ENCODE data around the gene ZNF454.

Gene ZNF454

DNA sequence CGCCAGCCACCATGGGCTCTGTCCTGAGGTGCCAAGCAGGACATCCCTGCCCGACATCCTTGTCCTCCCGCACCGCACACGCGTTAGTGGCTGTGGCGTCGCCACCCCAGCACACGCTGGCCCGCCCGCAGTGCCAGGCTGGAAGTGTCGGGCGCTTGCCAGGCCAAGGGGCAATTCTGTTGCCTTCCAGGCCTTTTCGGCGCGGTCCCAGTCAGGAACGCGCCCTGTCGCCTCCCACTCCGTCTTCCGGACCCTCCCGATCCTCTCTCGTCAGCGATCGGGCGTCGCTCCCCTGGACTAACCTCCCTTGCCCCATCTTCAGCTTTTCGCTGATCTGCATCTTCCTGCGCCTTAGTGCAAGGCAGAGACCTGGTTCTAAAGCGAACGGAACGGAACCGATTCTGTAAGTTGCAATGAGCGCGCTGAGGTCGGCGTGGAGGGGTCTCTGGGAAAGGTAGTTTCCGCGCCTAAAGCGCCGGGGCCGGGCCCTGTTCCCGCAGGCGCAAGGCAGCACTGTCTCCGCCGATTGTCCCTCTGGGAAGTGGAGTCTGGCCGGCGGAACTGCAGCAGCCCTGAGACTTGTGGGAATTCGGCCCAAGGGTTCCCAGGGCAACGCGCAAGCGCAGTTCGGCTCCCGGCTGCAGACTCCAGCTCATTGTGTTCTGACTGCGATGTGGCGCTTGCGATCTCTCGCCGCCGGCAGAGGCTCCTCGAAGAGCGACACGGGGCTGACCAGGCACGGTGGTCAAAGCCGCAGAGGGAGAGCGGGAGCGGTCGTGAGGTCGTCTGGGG is at the start of gene ZNF454:
TSS of gene ZNF454 (plus strand) at position 630 of the 792 bp plus-strand sequence. CDS start 1,594 bp downstream, outside the sequence.
- no peak for ATAC-seq
- H3K4me1 Mint-ChIP-seq = no peaks in the 10 kb centered on the region
- no peak within 1 kb of the TSS for H3K27ac Mint-ChIP-seq
- peaks cover 51% of the 10 kb centered on the region for H3K9me3 Mint-ChIP-seq
- H3K27me3 Mint-ChIP-seq = peaks cover 22% of the 10 kb centered on the region
- peaks cover 28% of the 10 kb centered on the region for H3K36me3 Mint-ChIP-seq
- no peak within 1 kb of the TSS for H3K4me3 Mint-ChIP-seq

DNA sequence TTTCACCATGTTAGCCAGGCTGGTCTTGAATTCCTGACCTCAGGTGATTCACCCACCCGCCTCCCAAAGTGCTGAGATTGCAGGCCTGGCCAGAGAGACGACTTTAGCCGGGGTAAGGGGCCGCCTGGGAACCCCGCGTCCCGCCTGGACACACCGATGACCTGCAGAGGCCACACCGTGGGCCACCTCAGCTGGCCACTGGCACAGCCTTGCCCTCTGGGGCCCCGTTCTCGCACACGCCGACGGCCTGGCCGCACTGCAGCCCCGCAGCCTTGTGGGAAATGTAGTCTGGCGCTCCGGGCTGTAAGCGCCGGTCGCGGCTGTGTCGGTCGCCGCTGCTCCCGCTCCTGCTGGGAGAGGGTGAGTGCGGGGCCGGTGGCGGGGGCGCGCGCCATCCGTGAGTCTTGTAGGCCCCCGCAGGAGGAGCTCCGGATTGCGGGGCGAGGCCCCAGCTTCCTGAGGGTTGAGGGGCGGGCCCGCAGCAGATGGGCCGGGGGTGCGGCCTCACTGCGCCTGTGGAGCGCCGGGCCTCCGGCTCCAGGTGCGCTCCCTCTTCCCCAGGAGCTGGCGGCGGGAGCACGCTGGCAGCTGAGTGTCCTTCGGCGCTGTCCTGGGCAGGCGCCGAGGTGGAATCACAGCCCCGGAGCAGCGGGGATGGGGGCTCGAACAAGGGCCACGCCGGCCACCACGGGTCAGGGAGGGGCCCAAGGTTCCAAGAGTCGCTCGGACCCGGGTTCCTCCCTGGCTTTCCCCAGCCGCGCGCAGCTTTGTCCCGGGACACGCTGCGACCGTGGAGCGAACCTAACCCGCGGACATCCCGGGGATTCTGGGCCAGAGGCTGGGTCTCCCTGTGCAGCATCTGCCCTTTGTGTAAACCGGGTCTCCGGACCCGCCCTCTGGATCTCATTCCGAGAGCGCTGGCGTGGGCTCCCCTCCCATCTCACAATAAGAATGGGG is 45.1 kb upstream of the ZNF454 start, which contains the start of gene ZFP2:
TSS of gene ZFP2 (plus strand) at position 299 of the 957 bp plus-strand sequence. CDS start 35,401 bp downstream, outside the sequence.
- ATAC-seq = peak; percentile 89
- peaks cover 29% of the 10 kb centered on the region for H3K36me3 Mint-ChIP-seq
- peaks cover 6% of the 10 kb centered on the region for H3K4me1 Mint-ChIP-seq
- no peaks in the 10 kb centered on the region for H3K27me3 Mint-ChIP-seq
- H3K9me3 Mint-ChIP-seq = peaks cover 2% of the 10 kb centered on the region
- H3K4me3 Mint-ChIP-seq = peak within 1 kb of the TSS; percentile 84
- H3K27ac Mint-ChIP-seq = peak within 1 kb of the TSS; percentile 71

DNA sequence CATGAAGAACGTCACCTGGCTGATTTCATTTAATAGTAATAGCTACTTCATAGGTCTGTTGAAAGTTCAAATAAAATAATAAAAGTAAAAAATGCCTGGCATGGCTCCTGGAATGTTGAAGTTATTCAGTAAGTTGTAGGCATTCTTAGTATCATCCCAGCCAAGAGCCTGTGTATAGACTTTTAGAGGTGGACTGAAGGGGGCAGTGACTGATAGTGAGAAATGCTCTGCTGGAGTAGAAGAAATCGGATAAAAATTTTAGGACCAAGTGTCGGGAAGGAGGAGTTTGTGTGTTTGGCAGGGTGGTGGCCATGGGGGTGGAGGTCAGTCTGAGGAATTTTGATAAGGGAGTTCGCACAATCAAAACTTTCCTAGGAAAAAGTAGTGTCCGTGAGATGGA is 41.7 kb upstream of the ZNF454 start:
- H3K27me3 Mint-ChIP-seq = no peaks in the 10 kb centered on the region
- peaks cover 13% of the 10 kb centered on the region for H3K9me3 Mint-ChIP-seq
- ATAC-seq = no peak
- peaks cover 12% of the 10 kb centered on the region for H3K4me1 Mint-ChIP-seq
- no peak overlapping the region for H3K27ac Mint-ChIP-seq
- no peak overlapping the region for H3K4me3 Mint-ChIP-seq
- H3K36me3 Mint-ChIP-seq = peaks cover 42% of the 10 kb centered on the region

DNA sequence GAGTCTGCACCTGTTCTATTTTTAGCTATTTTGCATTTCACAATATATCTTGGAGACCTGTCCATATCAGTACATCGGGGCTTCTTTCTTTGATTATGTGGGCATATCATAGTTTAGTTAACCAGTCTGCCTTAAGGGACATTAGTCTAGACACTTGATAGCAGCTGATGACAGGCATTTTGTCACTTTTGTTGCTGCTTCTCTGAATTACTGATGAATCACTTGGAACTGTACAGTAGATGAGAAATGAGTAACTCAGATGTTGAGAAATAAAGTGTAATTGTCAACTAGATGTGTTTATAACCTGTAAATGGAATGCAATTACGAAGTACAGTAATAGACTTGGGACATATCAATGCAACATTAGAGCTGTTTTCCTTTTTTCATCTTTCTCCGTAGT is 38.1 kb upstream of the ZNF454 start:
- no peaks in the 10 kb centered on the region for H3K27me3 Mint-ChIP-seq
- peaks cover 52% of the 10 kb centered on the region for H3K36me3 Mint-ChIP-seq
- peaks cover 7% of the 10 kb centered on the region for H3K4me1 Mint-ChIP-seq
- no peak overlapping the region for H3K27ac Mint-ChIP-seq
- H3K4me3 Mint-ChIP-seq = no peak overlapping the region
- H3K9me3 Mint-ChIP-seq = peaks cover 15% of the 10 kb centered on the region
- ATAC-seq = no peak

DNA sequence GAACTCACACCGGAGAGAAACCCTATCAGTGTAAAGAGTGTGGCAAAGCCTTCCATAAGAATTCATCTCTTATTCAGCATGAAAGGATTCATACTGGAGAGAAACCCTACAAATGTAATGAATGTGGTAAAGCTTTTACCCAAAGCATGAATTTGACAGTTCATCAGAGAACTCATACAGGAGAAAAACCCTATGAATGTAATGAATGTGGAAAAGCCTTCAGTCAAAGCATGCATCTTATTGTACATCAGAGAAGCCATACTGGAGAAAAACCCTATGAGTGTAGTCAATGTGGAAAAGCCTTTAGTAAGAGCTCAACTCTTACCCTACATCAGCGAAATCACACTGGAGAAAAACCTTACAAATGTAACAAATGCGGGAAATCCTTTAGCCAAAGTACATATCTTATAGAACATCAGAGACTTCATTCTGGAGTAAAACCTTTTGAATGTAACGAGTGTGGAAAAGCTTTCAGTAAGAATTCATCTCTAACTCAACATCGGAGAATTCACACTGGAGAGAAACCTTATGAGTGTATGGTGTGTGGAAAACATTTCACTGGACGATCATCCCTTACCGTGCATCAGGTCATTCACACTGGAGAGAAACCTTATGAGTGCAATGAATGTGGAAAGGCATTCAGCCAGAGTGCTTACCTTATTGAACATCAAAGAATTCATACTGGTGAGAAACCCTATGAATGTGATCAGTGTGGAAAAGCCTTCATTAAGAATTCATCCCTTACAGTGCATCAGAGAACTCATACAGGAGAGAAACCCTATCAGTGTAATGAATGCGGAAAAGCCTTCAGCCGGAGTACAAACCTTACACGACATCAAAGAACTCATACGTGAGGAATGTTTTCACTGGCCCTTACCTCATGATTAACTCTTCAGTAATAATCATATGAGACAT is 8.9 kb upstream of the ZNF454 start:
- Mint-ChIP-seq H3K27me3 (no peaks in the 10 kb centered on the region), H3K27ac (no peak overlapping the region), H3K36me3 (peaks cover 77% of the 10 kb centered on the region), H3K4me3 (no peak overlapping the region), H3K4me1 (no peaks in the 10 kb centered on the region), H3K9me3 (peaks cover 52% of the 10 kb centered on the region)
- ATAC-seq = no peak

DNA sequence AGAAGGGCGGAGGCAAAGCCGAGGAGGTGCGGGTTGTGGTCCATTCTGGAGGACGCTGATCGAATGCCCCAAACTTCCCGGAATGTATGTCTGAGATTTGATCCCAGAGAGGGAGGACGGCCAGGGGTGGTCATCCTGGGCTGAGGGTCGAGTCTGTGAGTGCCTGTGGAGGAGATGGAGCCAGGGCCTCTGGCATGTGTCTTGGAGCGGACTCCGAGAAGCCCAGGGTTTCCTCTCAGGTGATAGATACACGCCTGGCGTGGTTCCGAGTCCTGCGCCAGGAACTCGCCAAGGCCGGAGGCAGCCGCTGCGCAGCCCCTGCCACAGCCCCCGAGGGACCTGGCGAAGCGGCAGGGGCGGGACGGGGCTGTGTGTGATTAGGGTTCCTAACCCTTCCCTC is 363 bp downstream of the ZNF454 start:
- ATAC-seq = no peak
- H3K4me3 Mint-ChIP-seq = no peak overlapping the region
- H3K36me3 Mint-ChIP-seq = peaks cover 22% of the 10 kb centered on the region
- peaks cover 47% of the 10 kb centered on the region for H3K9me3 Mint-ChIP-seq
- no peaks in the 10 kb centered on the region for H3K4me1 Mint-ChIP-seq
- peaks cover 22% of the 10 kb centered on the region for H3K27me3 Mint-ChIP-seq
- H3K27ac Mint-ChIP-seq = no peak overlapping the region

DNA sequence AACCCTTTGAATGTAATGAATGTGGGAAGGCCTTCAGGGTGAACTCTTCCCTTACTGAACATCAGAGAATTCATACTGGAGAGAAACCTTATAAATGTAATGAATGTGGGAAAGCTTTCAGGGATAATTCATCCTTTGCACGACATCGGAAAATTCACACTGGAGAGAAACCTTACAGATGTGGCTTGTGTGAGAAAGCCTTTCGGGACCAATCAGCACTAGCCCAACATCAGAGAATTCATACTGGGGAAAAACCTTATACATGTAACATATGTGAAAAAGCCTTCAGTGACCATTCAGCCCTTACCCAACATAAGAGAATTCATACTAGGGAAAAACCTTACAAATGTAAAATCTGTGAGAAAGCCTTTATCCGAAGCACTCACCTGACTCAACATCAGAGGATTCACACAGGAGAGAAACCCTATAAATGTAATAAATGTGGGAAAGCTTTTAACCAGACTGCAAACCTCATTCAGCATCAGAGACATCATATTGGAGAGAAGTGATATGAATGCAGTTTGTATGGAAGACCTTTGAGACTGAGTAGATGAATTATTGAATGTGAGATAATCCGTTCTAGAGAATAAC is 24.6 kb downstream of the ZNF454 start:
- H3K9me3 Mint-ChIP-seq = peaks cover 56% of the 10 kb centered on the region
- H3K4me1 Mint-ChIP-seq = no peaks in the 10 kb centered on the region
- H3K36me3 Mint-ChIP-seq = peaks cover 23% of the 10 kb centered on the region
- no peak overlapping the region for H3K27ac Mint-ChIP-seq
- H3K4me3 Mint-ChIP-seq = no peak overlapping the region
- no peak for ATAC-seq
- H3K27me3 Mint-ChIP-seq = peaks cover under 1% of the 10 kb centered on the region

DNA sequence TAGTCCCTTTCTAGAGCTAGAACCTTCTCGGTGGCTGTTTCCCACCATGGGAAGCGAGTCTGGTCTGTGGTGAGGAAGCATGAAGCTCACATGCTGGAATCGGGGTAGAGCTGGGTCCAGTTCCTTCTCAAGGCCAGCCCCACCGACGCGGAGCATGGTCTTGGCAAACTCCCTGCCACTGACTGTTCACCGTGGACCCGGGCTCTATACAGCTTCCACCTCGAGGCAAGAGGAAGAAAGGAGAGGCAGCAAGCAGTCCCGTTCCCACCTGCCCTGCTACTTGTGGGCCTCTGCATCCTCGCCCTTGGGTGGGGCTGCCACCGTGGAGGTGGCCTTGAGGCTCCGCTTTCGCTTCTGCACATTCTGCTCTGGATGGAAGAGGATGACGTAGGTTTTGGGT is 40.4 kb downstream of the ZNF454 start:
- no peaks in the 10 kb centered on the region for H3K4me1 Mint-ChIP-seq

DNA sequence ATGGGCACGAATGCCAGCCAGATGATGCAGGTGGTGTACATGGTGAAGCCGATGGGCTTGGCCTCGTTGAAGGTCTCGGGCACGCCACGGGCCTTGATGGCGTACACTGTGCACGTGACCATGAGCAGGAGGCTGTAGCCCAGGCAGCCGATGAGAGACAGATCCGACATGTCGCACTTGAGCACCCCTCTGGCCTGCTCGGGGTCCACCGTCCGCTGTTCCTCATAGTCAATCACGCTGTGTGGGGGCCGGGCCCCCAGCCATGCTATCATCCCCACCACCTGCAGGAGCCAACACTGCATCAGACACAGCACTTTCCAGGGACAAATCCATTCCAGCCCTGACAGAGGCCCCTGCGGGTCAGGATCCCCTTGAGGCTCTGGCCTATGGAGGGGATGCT is 41.9 kb downstream of the ZNF454 start:
- Mint-ChIP-seq H3K4me3 (no peak overlapping the region), H3K27me3 (peaks cover 12% of the 10 kb centered on the region), H3K4me1 (no peaks in the 10 kb centered on the region), H3K9me3 (peaks cover 16% of the 10 kb centered on the region), H3K36me3 (no peaks in the 10 kb centered on the region), H3K27ac (no peak overlapping the region)
- ATAC-seq = no peak

More for the DNA sequence above, 40.4 kb downstream of the ZNF454 start:
- no peak overlapping the region for H3K27ac Mint-ChIP-seq
- H3K4me3 Mint-ChIP-seq = no peak overlapping the region
- H3K27me3 Mint-ChIP-seq = peaks cover 12% of the 10 kb centered on the region
- H3K36me3 Mint-ChIP-seq = no peaks in the 10 kb centered on the region
- no peak for ATAC-seq
- H3K9me3 Mint-ChIP-seq = peaks cover 19% of the 10 kb centered on the region

DNA sequence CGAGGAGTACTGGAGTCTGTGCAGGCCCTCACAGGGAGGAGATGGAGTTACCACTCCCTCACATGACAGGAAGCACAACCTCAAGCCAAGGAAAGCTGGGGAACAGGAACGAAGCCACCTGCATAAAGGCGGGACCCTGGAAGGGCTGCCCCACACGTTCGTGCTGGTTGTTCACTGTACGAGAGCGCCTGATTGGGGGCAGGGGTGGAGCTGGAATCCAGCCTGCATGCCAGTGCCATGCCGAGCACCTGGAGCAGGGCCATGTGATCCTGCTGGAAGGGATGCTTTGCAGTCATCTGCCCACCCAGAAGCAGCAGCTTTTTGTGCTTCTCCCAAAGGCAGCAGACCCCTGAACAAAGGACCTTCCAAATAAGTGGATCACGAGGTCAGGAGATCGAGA is 42.7 kb downstream of the ZNF454 start:
- peaks cover 17% of the 10 kb centered on the region for H3K9me3 Mint-ChIP-seq
- no peak overlapping the region for H3K27ac Mint-ChIP-seq
- H3K27me3 Mint-ChIP-seq = peaks cover 12% of the 10 kb centered on the region
- H3K4me3 Mint-ChIP-seq = no peak overlapping the region
- H3K4me1 Mint-ChIP-seq = no peaks in the 10 kb centered on the region
- H3K36me3 Mint-ChIP-seq = no peaks in the 10 kb centered on the region
- ATAC-seq = no peak

DNA sequence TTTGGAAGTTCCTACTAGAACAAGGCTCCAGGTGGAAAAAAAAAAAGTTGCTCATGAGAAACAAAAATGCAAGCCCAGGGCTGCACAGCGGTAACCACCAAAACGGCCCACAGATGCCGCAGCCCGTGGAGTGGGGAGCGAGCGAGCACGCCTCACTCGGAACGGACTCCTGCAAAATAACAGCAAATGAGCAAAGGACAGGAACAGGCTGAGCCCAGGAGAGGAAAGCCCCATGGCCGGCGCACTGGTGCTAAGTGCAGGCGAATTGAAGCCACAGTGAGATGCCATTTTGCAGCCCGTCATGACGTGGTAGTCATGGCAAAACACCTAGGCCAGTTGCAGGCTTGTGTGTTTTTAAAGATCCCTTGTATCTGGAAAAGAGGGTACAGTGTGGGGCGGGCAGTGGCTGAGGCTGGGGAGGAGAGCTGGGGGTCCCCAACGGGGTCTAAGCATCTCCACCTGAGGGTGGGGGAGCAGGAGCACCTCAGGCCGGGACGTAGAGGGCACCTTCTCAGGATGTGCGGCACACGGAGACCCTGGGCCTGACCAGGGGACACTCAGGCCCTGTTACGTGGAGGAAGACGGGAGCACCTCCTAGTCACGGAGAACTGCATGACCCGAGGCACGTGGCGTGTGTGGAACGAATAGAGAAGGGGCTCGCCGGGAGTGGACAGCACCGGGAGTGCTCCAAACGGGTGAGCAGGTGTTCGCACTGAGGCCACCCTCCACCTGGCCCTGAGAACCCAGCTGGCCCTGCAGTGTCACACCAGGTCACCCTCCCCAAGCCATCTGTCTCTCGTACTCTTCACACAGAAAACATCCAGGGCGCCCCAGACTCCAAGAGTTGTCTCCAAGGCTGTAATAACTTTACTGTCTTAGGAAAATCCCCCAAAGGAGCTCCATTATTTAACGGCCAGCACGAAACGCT is 43.4 kb downstream of the ZNF454 start:
- no peak overlapping the region for H3K27ac Mint-ChIP-seq
- H3K9me3 Mint-ChIP-seq = peaks cover 18% of the 10 kb centered on the region
- no peaks in the 10 kb centered on the region for H3K36me3 Mint-ChIP-seq
- no peak overlapping the region for H3K4me3 Mint-ChIP-seq
- H3K27me3 Mint-ChIP-seq = peaks cover 12% of the 10 kb centered on the region
- H3K4me1 Mint-ChIP-seq = no peaks in the 10 kb centered on the region
- no peak for ATAC-seq

DNA sequence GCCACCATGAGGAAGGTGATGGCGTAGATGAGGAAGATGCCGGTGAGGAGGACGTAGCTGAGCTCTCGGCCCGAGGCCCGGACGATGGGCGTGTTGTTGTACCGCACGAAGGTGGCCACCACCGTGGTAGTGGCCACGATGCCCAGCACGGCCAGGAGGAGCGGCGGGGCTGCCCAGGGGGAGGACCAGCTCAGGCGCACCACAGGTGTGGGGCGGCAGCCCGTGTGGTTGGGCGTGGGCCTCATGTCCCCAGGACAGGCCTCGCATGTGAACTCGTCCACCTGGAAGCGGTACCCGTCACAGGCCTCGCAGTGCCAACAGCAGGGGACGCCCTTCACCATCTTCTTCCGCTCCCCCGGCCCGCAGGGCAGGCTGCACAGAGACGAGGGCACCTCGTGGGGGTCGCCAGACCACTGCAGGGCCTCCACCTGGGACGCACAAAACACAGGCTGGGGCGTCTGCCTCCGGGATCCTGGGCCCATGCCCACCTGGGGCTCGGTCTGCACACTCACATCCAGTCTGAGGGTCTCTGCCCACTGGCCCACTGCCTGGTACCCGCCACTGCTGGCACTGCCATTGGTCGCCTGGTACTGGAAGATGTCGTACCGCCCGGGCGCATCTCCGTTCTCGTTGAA is 45.4 kb downstream of the ZNF454 start:
- no peak overlapping the region for H3K27ac Mint-ChIP-seq
- H3K9me3 Mint-ChIP-seq = peaks cover 21% of the 10 kb centered on the region
- no peaks in the 10 kb centered on the region for H3K36me3 Mint-ChIP-seq
- H3K27me3 Mint-ChIP-seq = peaks cover 1% of the 10 kb centered on the region
- no peak overlapping the region for H3K4me3 Mint-ChIP-seq
- no peaks in the 10 kb centered on the region for H3K4me1 Mint-ChIP-seq
- ATAC-seq = no peak
